NCI-H526 (cell line): ENCODE results near the gene LSM7.

Experiments used
- DNase-seq, 2 experiments: peaks; one replicate each; lab custom pipeline; 2025; lab: John Stamatoyannopoulos, UW

LSM7 gene

DNA sequence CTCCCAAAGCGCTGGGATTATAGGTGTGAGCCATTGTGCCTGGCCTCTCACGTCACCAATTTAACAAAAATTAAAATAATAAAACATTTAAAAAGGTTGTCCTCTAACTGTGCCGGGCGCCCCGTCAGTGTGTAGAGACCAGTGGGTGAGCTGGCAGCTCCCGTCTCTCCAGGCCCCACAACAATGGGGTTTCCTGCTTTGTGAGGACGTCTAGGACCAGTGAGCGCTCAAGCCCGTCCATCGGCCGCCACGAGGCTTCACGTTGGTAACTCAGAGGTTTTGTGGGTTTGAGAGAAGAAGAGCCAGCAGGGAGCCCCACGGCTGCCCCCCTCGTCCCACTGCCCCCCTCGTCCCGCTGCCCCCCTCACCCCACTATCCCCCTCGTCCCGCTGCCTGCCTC lies 4.7 kb downstream of the LSM7 start:
- no peak for DNase-seq

DNA sequence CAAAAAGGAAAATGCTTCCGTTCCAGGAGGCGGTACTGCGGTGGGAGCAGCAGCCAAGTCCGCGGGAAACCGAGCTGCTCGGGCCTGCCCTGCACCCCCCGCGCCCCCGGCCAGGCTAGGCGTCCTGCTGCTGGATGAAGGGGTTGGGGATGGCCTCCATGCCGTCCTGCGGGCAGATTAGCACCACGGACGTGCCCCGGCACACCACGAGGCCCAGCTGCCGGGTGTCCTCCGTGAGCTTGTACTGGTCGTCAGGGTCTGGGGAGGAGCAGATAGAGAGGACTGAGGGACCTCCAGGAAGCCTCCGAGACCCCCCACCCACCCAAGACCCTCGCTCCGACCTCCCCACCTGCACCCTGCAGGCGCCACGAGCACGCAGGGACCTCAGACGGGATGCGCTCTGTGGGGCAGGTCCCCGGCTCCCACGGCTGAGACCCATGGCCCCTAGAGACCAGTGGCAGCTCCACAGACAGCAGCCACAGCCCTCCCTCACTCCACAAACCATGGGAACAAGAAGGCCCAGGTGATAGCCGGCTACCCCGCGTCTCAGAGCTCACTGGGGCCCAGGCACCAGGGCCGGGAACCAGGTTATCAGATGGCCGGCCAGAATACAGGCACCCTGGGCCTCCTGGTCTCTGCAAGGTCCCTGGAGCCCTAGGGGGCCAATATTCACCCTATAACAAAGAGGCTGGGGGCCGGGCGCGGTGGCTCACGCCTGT lies 6.7 kb downstream of the LSM7 start:
- no peak for DNase-seq

DNA sequence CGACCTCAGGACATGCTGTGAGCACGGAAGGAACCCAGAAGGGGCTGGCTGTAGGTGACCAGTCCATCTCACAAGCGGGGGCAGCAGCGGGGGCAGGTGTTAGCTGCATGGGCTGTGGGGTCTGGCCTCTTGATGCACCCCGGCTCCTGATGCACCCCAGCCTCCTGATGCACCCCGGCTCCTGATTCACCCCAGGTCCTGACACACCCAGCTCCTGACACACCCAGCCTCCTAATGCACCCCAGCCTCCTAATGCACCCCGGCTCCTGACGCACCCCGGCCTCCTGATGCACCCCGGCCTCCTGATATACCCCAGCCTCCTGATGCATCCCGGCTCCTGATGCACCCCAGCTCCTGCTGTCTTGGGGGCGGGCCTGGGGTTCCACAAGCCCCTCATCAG lies 7.4 kb downstream of the LSM7 start:
- no peak for DNase-seq

DNA sequence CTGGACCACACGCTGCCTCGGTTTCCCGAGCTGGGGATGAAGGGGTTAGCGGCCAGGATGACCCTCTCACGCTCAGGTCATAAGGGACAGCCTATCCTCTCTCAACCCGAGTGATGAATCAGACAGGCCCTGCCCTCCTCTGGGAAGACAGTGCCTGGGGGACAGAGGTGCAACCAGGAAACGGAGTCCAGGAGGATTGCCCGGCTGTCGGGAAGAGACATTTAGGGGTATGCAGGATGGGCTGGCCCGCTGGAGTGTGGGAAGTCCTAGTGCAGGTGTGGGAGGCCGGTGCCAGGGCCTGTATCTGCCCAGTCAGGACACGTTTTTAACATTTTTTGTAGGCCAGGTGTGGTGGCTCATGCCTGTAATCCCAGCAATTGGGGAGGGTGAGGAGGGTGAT lies 8.3 kb downstream of the LSM7 start:
- no peak for DNase-seq

DNA sequence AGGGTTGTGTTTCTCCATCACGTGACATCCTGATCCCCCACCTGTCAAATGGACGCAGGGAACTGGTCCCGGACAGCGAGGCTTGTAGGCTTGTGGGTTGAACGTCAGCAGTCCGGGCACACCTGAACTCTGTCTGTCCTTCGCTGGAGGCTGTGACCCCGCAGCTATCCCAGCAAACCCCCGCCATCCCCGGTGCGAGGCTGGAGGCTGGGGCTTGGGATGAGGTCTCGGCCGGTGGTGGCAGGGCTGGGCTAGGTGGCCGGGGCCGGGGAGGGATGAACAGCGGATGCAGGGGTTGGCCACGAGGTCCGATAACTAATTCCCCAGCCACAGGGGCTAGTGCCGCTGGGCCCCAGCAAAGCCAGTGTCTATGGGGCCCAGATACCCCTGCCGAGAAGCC lies 8.8 kb downstream of the LSM7 start:
- DNase-seq, result no peak

DNA sequence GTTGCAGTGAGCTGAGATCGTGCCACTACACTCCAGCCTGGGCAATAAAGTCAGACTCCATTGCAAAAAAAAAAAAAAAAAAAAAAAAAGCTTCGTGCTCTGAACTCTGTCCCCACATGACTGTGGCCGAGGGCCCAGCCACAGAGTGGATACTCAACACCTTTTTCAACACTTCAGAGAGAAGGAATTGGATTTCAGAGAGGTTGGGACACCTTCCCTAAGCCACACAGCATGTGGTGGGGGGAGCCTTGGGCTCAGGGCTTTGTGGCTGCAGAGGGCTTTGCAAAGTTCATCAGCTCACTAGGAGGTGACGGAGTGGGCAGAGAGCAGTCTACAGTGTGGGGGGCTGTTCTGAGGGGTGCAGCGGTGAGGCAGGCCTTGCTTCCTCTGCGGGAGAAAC lies 9.5 kb downstream of the LSM7 start:
- no peak for DNase-seq

DNA sequence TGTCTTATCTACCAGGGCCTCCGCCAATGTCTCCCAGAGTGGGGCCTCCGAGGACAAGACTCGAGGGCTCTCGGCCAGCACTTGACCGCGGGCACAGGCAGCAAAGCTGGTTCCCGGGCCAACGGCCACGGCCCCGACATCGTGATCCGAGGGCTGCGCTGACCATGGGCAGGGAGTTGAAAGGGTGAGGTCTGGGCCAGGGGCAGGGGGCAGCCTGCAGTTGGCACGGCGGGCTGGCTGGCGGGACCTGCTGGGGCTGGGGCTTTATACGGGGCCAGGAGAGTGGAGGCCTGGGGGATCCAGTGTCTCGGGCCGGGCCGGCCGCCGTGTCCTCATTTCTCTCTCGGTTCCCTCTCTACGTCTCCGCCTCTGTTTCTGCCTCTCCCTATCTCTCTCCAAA lies 10.6 kb downstream of the LSM7 start:
- DNase-seq, result no peak

DNA sequence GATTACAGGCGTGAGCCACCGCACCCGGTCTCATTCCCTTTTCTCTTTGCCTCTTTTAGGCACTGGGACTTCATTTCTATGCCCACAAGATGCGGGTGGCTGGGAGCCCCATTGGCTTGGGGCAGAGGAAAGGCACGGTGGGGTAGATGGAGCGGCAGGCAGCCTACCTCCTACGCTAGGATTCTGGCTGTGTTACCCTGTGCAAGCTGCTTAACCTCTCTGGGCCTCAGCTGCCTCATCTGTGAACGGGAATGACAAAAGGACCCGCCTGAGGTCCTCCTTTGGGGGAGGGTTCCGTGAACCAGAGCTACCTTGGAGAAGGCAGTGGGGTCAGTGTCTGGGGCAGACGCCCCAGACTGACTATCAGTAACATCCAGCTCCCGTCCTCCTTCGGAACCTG lies 11.1 kb downstream of the LSM7 start:
- DNase-seq, result no peak

DNA sequence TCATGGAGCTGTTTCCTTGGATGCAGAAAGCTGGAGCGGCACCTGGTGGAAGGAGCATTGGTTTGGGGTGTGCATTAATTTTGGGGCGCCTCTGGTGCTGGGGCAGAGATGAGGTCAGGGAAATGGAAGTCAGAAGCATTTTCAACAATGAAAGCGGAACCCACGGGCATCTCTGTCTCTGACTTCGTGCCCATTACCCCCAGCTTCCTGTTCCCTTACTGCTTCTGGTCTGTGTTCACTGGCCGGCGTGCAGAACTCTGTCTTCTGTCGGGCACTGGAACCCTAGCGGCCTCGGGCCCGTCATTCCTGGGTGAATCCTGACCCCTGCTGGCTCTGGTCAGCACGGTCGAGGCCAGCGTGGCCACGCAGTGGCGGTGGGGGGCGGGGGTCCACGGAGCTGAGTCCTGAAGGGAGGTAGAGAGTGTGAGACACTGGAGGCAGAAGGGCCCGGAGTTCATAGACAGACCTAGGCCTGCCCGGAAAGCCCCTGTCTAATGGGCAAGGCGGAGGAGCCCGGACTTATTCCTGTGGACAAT lies 12.5 kb downstream of the LSM7 start:
- peak in 1 of 2 experiments; percentile 50 for DNase-seq

DNA sequence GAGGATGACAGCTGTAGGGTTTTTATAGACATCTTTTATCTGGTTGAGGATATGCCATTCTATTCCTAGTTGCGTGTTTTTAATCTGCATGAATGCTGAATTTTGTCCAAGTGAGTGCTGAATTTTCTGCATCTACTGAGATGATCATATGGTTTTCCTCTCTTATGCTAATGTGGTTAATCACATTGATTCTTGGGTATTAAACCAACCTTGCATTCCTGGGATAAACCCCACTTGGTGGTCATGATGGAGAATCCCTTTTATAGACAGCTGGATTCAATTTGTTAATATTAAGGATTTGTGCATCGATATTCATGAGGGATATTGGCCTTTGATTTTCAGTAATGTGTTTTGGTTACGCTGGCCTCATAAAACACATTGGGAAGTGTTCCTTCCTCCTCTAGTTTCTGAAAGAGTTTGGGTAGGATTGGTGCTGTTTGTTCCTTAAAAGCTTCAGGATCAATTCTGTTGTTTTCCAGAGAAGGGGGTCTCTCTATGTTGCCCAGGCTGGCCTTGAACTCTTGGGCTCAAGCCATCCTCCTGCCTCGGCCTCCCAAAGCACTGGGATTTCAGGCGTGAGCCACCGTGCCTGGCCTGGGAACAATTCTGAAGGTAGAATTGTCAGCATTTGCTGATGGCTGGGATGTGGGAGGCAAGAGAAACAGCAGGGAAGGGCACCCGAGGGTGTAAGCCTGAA lies 13.1 kb downstream of the LSM7 start:
- DNase-seq, result no peak

DNA sequence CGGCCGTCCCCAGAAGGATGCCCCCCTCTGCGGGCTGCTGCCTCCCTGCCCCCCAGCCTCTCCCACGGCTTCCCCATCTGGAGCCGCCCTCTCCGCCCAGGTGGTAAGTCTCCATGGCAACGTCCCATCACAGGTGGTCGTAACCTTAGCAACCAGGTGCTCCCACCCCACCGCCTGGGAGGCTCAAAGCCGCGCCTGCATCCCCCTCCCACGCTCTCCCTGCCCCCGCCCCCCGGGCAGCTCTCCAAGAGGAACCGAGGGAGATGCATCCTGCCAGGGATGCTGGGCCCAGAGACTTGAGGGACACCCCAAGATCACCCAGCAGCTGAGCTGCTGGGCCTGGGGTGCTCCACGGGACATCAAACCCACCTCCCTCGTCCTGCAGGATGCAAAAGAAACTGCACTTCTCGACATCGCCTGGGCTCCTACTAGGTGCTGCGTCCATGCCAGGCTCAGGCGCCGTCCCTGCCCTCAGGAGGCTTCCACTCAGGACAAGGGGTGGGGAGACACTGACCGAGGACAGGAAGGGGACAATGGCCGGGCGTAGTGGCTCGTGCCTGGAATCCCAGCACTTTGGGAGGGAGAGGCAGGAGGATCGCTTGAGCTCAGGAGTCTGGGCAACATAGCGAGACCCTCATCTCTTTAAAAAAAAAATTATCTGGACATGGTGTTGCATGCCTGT lies 15.4 kb downstream of the LSM7 start:
- peak in 1 of 2 experiments; percentile 22 for DNase-seq

DNA sequence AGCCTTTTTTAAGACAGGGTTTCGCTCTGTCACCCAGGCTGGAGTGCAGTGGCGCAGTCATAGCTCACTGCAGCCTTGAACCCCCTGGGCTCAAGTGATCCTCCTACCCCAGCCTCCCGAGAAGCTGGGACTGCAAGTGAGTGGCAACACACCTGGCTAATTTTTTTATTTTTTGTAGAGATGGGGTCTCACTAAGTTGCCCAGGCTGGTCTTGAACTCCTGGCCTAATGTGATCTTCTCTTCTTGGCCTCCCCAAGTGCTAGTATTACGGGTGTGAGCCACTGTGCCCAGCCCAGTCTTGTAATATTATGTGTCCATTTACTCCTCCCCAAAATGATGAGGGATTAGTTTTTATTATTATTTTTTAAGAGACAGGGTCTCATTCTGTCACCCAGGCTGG lies 17.3 kb downstream of the LSM7 start:
- DNase-seq, result no peak

DNA sequence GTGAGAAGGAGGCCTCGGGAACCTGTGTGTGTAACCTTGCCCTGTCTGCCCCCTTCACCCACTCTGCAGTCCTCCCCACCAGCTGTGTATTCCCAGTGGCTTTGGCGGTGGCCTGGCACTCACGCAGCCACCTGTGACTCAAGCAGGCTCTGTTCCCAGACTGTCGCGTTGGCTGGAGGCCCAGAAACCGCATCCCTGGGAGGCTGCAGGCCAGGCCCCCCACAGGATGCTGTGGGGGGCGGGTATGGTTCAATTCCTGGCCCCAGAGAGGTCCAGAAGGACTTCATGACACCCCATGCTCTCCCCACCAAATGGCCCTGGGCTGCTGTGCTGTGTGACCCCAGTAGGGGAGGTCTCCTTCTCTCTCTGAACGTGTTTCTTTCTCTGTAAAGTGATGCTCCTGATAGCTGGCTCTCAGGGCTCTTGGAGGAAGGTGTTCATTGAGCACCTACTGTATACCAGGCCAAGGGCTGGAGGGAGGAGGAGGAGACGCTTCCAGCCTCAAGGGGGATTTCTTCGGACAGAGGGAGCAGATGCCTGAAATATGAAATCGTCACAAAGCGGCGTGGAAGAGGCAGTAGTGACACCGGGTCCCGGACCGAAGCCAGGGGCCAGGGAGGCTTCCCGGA lies 18.5 kb downstream of the LSM7 start:
- no peak for DNase-seq

DNA sequence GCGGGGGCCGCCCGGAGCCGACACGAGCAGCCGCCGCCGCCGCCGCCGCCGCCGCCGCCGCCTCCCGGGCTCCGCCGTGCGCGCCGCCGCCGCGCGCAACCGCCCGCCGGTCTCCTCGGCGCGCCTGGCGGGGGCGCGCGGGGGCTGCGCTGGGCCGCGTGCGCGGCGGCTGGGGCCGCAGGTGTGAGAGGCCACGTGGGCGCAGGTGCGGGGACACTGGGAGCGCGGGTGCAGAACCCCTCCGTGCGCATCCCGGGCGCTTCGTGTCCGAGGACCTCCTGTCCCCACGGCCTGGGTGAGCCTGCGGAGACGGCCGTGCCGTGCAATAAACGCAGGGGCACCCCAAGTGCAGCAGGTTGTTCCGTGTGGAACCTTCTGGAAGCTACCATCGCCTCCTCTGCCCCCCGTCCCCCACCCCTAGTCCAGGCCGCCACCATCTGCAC lies 20.3 kb downstream of the LSM7 start, which contains the start of gene LINGO3:
TSS of gene LINGO3 (minus strand) at position 41 of the 443 bp plus-strand sequence. CDS start 16,378 bp downstream, outside the sequence.
- peak in 1 of 2 experiments; percentile 55 for DNase-seq

DNA sequence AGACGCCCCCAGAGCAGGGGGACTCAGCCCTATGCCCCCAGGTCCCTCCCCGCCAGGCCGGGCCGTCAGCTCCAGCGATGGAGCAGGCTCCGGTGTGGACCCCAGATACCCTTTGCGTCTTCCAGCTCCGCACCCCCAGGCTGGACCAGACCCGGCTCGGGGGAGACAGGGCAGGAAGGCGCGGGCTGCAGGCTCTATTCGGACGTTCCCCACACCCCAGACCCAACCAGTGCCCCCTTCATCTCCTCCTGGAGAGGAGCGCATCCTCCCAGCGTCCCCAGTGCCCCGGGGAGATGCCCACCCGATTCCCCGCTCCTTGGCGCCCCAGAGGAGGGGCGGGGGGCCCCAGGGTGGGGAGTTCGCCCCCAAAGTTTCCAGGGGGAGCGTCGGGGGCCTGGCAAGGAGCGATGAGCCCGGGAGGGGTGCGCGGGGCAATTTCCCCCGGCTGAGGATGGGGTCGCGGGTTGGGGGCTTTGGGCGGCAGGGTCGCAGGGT lies 20.8 kb downstream of the LSM7 start:
- no peak for DNase-seq

DNA sequence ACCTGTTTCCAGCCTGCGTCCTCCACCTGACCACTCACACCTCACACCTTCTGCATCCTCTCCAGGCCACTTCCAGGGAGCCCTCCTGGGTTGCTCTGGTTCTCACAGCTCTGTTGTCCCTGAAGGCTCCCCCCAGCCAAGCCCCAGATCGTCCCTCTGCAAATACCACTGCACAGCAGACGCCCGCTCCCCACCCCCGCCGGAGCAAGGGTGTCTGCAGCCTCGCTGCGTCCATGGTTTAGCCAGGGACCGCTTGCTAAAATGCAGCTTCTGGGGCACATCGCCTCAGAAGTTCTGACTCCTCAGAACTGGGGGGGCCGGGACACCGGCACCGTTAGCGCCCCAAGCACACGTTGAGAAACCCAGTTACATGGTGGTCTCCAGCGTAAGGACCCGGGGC lies 21.4 kb downstream of the LSM7 start:
- DNase-seq, result no peak

DNA sequence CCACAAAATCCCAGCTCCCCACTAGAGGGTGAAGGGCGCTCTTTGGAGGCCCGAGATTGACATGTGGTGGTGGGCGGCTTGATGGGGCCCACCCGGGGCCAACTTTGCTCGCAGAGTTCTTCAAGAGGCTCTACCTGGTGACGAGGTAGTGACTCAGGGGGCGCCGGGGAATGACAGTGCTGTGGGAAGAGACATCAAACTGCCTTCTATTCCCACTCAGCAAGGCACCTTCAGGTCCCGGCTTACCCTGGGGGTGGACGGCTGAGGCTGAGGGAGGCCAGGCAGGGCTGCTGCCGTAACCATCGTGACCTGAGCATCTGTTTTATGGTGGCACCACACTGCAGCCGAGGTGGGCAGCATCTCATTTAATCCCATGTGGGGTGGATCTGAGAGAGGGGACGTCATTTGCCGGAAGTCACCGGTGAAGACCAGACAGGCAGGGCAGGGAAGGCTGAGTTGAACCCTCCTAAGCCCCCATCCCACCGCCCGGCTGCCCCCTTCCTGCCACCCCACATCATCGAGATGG lies 22.0 kb downstream of the LSM7 start:
- no peak for DNase-seq

DNA sequence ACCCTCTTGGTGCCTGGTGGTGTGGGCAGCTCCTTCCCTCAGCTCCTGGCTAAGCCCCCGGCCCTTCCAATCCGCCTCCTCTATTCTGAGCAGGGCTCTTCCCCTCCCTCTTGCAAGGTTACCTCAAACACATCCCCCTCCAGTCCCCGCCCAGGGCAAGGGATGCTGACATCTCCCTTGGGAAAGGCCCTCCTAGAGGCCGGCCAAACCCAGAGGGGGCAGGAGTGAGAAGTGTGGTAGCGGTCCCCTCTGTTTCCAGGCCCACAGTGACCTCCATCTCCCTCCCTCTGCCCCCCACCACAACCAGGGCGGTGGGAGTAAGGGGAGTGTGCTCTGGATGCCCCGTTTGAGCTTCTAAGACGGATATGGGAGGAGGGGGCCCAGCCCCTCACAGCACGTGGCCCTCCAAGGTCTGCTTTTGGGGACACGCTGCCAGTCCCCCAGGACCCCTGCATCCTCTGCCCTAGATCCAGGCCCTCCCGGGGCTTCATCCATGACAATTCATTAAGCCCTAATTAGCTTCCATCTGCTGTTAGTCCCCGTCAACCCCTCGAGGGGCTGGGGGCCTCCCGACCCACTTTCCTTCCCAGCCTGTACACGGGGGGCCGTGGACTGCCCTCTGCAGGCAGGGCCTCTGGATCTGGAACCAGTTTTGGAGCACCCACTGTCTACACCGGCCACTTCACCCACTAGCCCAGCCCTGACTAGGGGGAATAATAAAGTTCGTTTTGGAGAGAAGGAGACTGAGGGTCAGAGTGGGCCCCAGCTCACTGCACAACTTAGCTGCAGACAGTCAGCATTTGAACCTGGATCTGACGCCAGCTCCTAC lies 22.7 kb downstream of the LSM7 start:
- DNase-seq, result no peak

DNA sequence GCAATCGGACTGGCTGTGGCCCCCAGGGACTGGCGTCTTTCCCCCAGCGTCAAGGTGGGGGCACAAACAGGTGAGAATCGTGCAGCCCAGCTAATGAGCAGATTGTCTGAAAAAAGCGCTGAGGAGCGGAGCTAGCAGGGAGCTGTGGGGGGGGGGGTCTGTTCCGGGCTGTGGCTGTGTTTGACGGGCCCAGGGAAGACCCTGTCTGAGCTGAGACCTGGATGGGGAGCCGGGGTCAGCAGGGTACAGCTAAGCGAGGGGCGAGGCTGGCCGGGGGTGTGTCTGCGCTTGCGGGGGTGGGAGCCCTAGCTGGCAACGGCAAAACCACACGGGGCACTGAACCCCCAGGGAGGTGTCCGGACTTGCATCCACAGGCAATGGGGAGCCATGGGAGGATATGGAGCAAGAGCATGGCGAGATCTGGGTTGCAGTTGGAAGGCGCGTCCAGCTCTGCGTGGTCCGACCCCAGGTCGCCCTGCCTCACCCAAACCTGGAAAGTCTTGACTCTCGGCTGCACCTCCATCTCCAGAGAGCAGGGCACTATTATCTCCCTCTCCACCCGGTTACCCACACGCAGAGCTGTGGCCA lies 25.1 kb downstream of the LSM7 start:
- no peak for DNase-seq
